Fibroblast of skin of right biceps (primary cell): ENCODE measurements around the gene RANBP17.

ENCODE experiments used
- DNase-seq: peaks from one replicate; pipeline ENCODE4 v3.0.0-alpha.2; 2013

The RANBP17 gene

DNA sequence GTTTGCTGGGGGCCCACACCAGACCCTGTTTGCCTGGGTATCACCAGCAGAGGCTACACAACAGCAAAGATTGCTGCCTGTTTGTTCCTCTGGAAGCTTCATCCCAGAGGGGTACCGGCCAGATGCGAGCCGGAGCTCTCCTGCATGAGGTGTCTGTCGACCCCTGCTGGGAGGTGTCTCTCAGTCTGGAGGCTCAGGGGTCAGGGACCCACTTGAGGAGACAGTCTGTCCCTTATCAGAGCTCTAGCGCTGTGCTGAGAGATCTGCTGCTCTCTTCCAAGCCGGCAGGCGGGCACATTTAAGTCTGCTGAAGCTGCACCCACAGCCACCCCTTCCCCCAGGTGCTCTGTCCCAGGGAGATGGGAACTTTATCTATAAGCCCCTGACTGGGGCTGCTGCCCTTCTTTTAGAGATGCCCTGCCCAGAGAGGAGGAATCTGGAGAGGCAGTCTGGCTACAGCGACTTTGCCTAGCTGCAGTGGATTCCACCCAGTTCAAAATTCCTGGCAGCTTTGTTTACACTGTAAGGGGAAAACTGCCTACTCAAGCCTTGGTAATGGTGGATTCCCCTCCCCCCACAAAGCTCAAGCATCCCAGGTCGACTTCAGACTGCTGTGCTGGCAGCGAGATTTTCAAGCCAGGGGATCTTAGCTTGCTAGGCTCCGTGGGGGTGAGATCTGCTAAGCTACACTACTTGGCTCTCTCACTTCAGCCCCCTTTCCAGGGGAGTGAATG lies 241.2 kb downstream of the RANBP17 start:
- DNase-seq: no peak

GRCh38 chr5:171107669-171108068 lies 245.9 kb downstream of the RANBP17 start:
- no peak for DNase-seq

GRCh38 chr5:171115519-171115918 lies 253.7 kb downstream of the RANBP17 start:
- DNase-seq: no peak

DNA sequence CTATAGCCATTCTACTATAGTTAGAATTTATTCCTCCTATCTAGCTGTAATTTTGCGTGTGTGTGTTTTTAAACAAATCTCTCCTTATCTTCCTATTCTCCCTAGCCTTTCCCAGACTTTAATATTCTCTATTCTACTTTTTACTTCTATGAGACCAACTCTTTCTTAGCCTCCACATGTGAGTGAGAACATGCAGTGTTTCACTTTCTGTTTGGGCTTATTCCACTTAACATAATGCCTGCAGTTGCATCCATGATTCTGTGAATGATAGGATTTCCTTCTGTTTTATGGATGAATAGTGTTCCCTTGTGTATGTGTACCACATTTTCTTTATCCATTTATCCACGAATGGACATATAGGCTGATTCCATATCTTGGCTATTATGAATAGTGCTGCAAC lies 254.9 kb downstream of the RANBP17 start:
- DNase-seq: no peak

GRCh38 chr5:171120986-171121622 lies 259.3 kb downstream of the RANBP17 start:
- no peak for DNase-seq

GRCh38 chr5:171121638-171122037 lies 259.8 kb downstream of the RANBP17 start:
- DNase-seq: no peak

- peak; percentile 11 for DNase-seq
These were observed 260.6 kb downstream of the RANBP17 start for GRCh38 chr5:171122372-171122771.

DNA sequence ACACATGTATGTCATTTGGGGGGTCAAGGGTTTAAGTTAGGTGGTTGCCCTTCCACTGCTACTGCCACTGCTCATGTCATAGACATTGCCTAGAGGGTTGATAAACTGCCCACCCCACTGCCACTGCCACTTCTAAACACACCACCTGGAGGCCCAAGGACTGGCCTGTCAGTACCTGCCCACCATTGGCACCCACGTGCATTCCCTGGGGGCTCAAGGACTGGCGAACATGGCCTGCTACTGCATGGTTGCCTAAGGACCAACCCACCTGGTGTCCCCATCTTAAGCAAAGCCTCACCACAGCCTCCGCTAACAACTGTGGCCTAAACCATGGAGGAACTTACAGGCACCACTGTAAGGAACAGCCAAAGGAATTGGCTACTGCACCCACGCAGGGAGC lies 261.6 kb downstream of the RANBP17 start:
- no peak for DNase-seq

- DNase-seq: peak; percentile 33
These were observed 265.5 kb downstream of the RANBP17 start for GRCh38 chr5:171127314-171127713.

- no peak for DNase-seq
These were observed 266.3 kb downstream of the RANBP17 start for GRCh38 chr5:171128136-171128535.

GRCh38 chr5:171129308-171129707 lies 267.5 kb downstream of the RANBP17 start:
- DNase-seq: no peak

DNA sequence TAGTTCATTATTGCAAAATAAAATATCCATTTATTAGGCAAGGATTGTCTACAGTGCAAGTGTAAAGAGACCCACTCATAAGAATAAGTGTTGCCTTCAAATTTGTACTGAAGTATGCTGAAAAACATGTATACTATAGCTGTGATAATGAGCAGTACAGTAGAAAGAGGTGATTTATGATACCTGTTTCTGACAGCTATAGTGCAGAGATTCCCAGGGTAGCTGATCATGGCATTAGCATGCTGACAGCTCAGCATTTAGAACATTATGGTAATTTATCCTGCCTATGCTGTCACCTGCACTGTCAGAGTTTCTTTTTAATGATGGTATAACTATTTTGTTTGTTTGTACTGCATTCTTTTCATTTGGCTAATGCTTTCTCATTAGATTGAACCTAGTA lies 269.7 kb downstream of the RANBP17 start:
- DNase-seq: no peak

DNA sequence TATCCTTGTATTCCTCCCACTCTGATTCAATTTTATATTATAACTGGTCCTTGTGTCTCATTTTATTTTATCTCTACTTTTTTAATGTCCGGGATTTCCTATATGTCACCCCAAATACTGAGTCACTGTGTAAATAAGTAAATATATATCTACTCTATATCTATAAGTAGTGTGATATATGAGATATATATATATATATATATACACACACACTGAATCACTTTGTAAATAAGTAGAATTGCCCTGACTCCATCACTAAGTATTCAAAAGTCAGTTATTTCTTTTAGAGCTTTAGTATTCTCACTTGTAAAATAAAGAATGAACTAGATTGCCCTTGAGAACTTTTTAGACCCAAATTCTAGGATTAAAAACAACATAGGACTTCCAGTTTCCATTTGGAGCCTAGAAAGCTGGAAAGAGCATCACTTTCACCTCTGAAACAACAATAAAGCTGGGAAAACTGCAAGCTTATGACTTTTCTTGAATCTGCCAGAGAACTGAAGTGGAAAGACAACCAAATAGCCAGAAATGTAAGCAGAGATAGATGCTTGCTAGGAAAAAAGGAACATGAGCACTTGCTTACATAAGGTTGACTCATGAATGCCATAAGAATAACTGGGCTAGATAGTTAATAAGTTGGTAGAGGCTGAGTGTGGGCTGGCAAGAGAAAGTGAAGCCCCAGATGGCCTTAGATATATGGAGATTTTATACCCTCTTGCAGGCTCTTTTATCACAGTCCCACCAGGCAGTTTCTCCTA lies 276.1 kb downstream of the RANBP17 start:
- peak; percentile 44 for DNase-seq

DNA sequence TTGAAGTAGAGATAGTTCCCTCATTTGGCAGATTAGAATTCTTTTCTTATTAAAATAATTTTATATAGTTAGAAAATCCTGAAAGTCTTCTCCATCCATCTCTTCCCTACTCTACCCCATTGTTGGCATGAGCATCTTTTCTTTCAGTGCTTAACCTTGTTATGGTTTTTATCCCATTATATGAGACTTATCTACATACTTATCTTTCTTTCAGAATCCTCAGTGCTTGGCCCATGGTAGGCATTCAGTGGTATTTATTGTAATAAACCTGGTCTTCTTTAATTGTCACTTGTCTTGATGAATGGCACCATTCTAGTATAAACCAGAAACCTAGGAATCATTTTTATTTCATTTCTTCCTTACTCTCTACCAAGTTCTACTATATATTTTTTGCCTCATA lies 277.4 kb downstream of the RANBP17 start:
- DNase-seq: no peak

- DNase-seq: no peak
These were observed 280.8 kb downstream of the RANBP17 start for GRCh38 chr5:171142617-171143016.

DNA sequence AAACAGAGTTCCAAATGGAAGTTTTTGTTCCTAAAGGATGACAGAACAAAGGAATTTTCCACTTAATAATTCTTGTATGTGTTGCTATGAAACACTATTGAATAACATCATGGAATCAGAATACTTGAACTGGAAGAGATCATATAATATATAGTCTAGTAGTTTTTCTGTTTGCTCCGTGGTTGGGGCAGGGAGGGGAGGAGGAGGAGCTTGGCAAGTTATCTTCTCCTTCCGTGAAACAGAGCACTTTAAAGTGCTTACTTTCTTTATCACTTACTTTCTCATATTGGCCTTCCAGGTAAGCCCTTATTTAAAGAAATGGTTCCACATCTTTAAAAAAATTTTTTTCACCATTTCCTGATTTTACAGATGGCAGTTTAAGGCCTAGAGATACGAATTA lies 281.4 kb downstream of the RANBP17 start:
- no peak for DNase-seq

- no peak for DNase-seq
These were observed 282.1 kb downstream of the RANBP17 start for GRCh38 chr5:171143926-171144325.

DNA sequence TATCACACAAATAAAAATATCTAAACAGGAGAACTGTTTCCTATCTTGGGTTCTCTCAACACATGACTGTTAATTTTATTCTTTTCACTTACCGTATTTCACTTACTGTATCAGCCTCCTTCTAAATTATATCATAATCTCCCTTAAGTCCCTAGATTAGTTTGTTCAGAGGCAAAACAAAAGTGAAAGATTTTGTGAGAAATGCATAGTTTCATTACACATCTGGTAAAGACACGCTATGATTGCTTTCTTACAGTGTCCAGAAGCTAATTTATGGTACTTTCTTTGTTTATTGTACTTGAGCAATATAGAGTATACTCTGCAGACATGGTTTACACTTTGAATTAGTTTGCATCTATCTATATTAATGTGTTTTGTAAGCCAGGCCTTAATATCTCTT lies 287.5 kb downstream of the RANBP17 start:
- DNase-seq: no peak

GRCh38 chr5:171149772-171150171 lies 288.0 kb downstream of the RANBP17 start:
- DNase-seq: no peak

- DNase-seq: peak; percentile 23
These were observed 290.6 kb downstream of the RANBP17 start for GRCh38 chr5:171152382-171152781.

GRCh38 chr5:171155621-171156020 lies 293.8 kb downstream of the RANBP17 start:
- DNase-seq: peak; percentile 67

- peak; percentile 52 for DNase-seq
These were observed 295.5 kb downstream of the RANBP17 start for GRCh38 chr5:171157276-171157675.

GRCh38 chr5:171157775-171158174 lies 296.0 kb downstream of the RANBP17 start:
- peak; percentile 1 for DNase-seq

- DNase-seq: no peak
These were observed 296.8 kb downstream of the RANBP17 start for GRCh38 chr5:171158581-171158980.
